Activated CD8-positive, alpha-beta T cell treated with anti-CD3 and anti-CD28 coated beads for 36 hours (primary cell): Measurements from ENCODE around the gene BIRC2. TPM values are rescaled to one million over a fixed set of nuclear protein-coding genes. Genes with fewer than 3 reads are reported as not detected.
A peak's percentile ranks its signal among the peaks of the same experiment; 100 is the strongest.

Experiments
- ATAC-seq: fragments of 200-7000 bp; cut with Tn5 transposase; one replicate; pipeline ENCODE4 v1.10.0; 2021; ENCODE audit warnings: mild to moderate bottlenecking, moderate library complexity
- CTCF ChIA-PET: fragments of 350-600 bp; sonication (Branson Sonifier 250); formaldehyde crosslinking; loops from one replicate; lab custom pipeline; 2021; ENCODE audit warnings: antibody characterized with exemption; lab: Charles Lee
- POLR2A ChIA-PET: fragments of 350-600 bp; sonication (Branson Sonifier 250); formaldehyde crosslinking; loops from one replicate; lab custom pipeline; 2021; ENCODE audit warnings: antibody characterized with exemption; lab: Charles Lee
- DNase-seq: peaks from one replicate; pipeline ENCODE4 v3.0.0-alpha.2; 2020
- H3K27ac Mint-ChIP-seq: one replicate; pipeline ENCODE4 v1.8.0; 2021; ENCODE audit warnings: mild to moderate bottlenecking, mixed read lengths
- H3K27me3 Mint-ChIP-seq: one replicate; pipeline ENCODE4 v1.8.0; 2021; ENCODE audit warnings: mixed read lengths
- H3K36me3 Mint-ChIP-seq: one replicate; pipeline ENCODE4 v1.8.0; 2021; ENCODE audit warnings: low read depth, mixed read lengths
- H3K4me1 Mint-ChIP-seq: one replicate; pipeline ENCODE4 v1.8.0; 2021; ENCODE audit warnings: low read depth, mixed read lengths
- H3K4me3 Mint-ChIP-seq: one replicate; pipeline ENCODE4 v1.8.0; 2021; ENCODE audit warnings: mild to moderate bottlenecking, moderate library complexity, mixed read lengths
- H3K9me3 Mint-ChIP-seq: one replicate; pipeline ENCODE4 v1.8.0; 2021; ENCODE audit warnings: mixed read lengths
- intact Hi-C: fragments of 100-400 bp; cut with micrococcal nuclease; formaldehyde crosslinking; loops from one replicate; pipeline ENCODE4 v1.10.0; 2022
- total RNA-seq, 2 experiments: library from RNA; stranded (reverse); gene quantifications; one replicate each; pipeline ENCODE4 v1.2.3, GENCODE V29; 2021
- TF ChIP-seq, protein P1 (sequence below): fragments of 200-600 bp; IDR thresholded peaks from one replicate; pipeline ENCODE4 v1.8.0; 2022; ENCODE audit warnings: antibody characterized with exemption, mild to moderate bottlenecking

The BIRC2 gene
- total RNA-seq, 2 experiments from 2014 or later, result 29.8 to 32.9 TPM

DNA sequence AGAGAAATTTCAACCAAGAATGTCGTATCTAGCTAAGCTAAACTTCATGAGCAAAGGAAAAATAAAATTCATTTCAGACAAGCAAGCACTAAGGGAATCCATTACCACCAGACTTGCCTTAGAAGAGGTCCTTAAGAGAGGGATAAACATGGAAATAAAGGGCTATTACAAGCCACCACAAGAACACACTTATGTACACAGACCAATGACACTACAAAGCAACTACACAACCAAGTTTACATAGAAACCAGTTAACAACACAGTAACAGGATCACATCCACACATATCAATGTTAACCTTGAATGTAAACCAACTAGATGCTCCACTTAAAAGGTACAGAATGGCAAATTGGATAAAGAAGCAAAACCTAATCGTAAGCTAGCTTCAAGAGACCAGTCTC, 67.5 kb downstream of the BIRC2 start:
- ATAC-seq, result no peak

DNA sequence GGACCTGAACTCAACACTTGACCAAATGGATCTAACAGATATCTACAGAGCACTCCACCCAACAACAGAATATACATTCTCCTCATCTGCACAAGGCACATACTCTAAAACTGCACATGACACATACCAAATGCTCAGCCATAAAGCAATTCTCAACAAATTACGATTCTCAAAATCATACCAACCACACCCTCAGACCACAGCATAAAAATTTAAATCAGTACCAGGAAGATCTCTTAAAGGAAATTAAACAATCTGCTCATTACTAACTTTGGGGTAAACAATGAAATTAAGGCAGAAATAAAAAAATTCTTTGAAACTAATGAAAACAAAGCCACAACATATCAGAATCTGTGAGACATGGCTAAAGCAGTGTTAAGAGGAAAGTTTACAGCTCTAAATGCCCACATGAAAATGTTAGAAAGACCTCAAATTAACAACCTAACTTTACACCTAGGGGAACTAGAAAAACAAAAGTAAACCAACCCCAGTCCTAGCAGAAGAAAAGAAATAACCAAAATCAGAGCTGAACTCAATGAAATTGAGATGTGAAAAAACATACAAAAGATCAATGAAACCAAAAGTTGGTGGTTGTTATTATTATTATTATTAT, 68.4 kb downstream of the BIRC2 start:
- CTCF ChIA-PET, result interaction anchor here (0.7 to 1.6 kb wide), 7 partner anchors 9 to 97 kb away, joined by 3 to 11 read pairs (median 3); no protein-coding TSS in a partner anchor
- Mint-ChIP-seq H3K9me3 (peaks cover 20% of the 10 kb centered on the region), H3K36me3 (peaks cover 68% of the 10 kb centered on the region), H3K27me3 (no peaks in the 10 kb centered on the region), H3K27ac (peak overlapping the region; percentile 87), H3K4me3 (peak overlapping the region; percentile 48), H3K4me1 (peaks cover 96% of the 10 kb centered on the region)
- TF ChIP-seq, protein P1, sequence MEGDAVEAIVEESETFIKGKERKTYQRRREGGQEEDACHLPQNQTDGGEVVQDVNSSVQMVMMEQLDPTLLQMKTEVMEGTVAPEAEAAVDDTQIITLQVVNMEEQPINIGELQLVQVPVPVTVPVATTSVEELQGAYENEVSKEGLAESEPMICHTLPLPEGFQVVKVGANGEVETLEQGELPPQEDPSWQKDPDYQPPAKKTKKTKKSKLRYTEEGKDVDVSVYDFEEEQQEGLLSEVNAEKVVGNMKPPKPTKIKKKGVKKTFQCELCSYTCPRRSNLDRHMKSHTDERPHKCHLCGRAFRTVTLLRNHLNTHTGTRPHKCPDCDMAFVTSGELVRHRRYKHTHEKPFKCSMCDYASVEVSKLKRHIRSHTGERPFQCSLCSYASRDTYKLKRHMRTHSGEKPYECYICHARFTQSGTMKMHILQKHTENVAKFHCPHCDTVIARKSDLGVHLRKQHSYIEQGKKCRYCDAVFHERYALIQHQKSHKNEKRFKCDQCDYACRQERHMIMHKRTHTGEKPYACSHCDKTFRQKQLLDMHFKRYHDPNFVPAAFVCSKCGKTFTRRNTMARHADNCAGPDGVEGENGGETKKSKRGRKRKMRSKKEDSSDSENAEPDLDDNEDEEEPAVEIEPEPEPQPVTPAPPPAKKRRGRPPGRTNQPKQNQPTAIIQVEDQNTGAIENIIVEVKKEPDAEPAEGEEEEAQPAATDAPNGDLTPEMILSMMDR, result no peak
- intact Hi-C loops, result no loop called here
- DNase-seq (no peak), ATAC-seq (peak; percentile 68)
- POLR2A ChIA-PET, result interaction anchor here (1.4 to 1.5 kb wide), 2 partner anchors 12 to 34 kb away, joined by 3 to 4 read pairs; no protein-coding TSS in a partner anchor

More for the DNA sequence above, 67.5 kb downstream of the BIRC2 start:
- intact Hi-C loops, result loop anchor here (5.0 kb wide), 1 partner anchor 38 kb away; the partner anchor contains the start of gene TMEM123
- Mint-ChIP-seq H3K36me3 (peaks cover 69% of the 10 kb centered on the region), H3K27ac (peak overlapping the region; percentile 87), H3K27me3 (no peaks in the 10 kb centered on the region), H3K4me3 (no peak overlapping the region), H3K4me1 (peaks cover 93% of the 10 kb centered on the region), H3K9me3 (peaks cover 20% of the 10 kb centered on the region)
- POLR2A ChIA-PET, result no interaction called here
- no peak for DNase-seq
- CTCF ChIA-PET, result interaction anchor here (1.5 to 1.9 kb wide), 4 partner anchors 16 to 81 kb away, joined by 4 read pairs; no protein-coding TSS in a partner anchor
- TF ChIP-seq, protein P1, result no peak

DNA sequence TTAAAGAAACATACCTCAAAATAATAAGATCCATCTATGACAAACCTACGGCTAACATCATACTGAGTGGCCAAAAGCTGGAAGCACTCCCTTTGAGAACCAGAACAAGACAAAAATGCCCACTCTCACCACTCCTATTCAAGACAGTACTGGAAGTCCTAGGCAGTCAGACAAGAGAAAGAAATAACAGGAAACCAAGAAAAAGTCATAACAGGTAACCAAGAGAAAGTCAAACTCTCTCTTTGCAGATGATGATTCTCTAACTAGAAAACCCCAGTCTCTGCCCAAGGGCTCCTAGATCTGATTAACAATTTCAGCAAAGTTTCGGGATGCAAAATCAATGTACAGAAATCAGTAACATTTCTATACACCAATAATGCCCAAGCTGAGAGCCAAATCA, 70.0 kb downstream of the BIRC2 start:
- intact Hi-C loops, result no loop called here
- ChIA-PET CTCF (interaction anchor here (0.9 to 1.6 kb wide), 5 partner anchors 16 to 79 kb away, joined by 3 to 5 read pairs (median 4); no protein-coding TSS in a partner anchor), POLR2A (interaction anchor here (0.7 to 2.9 kb wide), 5 partner anchors 9 to 99 kb away, joined by 3 to 10 read pairs (median 3); no protein-coding TSS in a partner anchor)
- TF ChIP-seq, protein P1, result no peak
- Mint-ChIP-seq H3K36me3 (peaks cover 70% of the 10 kb centered on the region), H3K27me3 (no peaks in the 10 kb centered on the region), H3K4me3 (peak overlapping the region; percentile 15), H3K9me3 (peaks cover 20% of the 10 kb centered on the region), H3K4me1 (peaks cover 96% of the 10 kb centered on the region), H3K27ac (peak overlapping the region; percentile 87)
- ATAC-seq (peak; percentile 57), DNase-seq (no peak)

DNA sequence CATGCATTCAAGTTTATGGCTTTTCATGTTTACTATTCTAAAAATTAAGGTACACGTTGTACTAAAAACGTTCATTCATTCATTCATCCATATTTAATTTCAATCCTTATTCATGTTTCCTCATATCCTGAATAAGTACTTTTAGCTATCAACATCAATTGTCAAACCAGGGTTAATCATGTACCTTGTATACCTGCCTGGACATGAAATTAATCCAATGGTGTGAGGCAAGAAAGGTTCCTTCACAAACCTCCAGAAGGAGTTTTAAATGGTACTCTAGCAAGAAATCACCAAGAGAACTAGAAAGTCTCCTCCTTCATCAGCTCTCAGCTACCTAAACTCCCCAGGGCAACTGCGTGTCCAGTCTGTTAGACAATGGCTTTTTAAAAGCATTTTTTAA, 72.2 kb downstream of the BIRC2 start:
- intact Hi-C loops, result no loop called here
- no peak for ATAC-seq
- TF ChIP-seq, protein P1, result no peak
- no peak overlapping the region for H3K4me3 Mint-ChIP-seq
- DNase-seq, result no peak
- H3K4me1 Mint-ChIP-seq, result peaks cover 94% of the 10 kb centered on the region
- H3K27ac Mint-ChIP-seq, result no peak overlapping the region
- no peaks in the 10 kb centered on the region for H3K27me3 Mint-ChIP-seq
- H3K36me3 Mint-ChIP-seq, result peaks cover 65% of the 10 kb centered on the region
- peaks cover 20% of the 10 kb centered on the region for H3K9me3 Mint-ChIP-seq
- ChIA-PET CTCF (interaction anchor here (1.0 to 2.1 kb wide), 6 partner anchors 11 to 194 kb away, joined by 3 to 6 read pairs (median 4); no protein-coding TSS in a partner anchor), POLR2A (interaction anchor here (0.7 to 3.0 kb wide), 3 partner anchors 11 to 32 kb away, joined by 3 to 11 read pairs (median 8); no protein-coding TSS in a partner anchor)

DNA sequence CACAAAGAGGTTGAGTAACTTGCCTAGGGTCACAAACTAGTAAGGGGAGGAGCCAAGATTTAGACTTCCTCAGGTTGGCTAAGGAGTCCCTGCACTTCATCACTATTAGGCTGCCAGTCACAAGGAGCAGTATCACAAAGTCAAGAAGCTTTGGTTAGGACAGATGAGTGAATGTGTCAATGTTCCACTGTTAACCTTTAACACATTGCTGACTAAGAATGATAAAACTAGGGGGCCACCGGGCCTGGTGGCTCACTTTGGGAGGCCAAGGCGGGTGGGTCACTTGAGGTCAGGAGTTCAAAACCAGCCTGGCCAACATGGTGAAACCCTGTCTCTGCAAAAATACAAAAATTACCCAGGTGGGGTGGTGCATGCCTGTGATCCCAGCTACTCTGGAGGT, 73.5 kb downstream of the BIRC2 start:
- DNase-seq (peak; percentile 70), ATAC-seq (peak; percentile 79)
- Mint-ChIP-seq H3K4me1 (peaks cover 93% of the 10 kb centered on the region), H3K27me3 (no peaks in the 10 kb centered on the region), H3K36me3 (peaks cover 60% of the 10 kb centered on the region), H3K4me3 (no peak overlapping the region), H3K9me3 (peaks cover 18% of the 10 kb centered on the region), H3K27ac (peak overlapping the region; percentile 50)
- CTCF ChIA-PET, result interaction anchor here (0.7 to 2.1 kb wide), 6 partner anchors 10 to 78 kb away, joined by 3 to 7 read pairs (median 5); no protein-coding TSS in a partner anchor
- intact Hi-C loops, result no loop called here
- TF ChIP-seq, protein P1, result no peak
- POLR2A ChIA-PET, result interaction anchor here (0.6 to 3.0 kb wide), 8 partner anchors 8 to 30 kb away, joined by 3 to 11 read pairs (median 4); no protein-coding TSS in a partner anchor
